HL-60/S4 treated with retinoic acid at 250 ng/mL for 4 days and 3 days (cell line): ENCODE results near the gene TRIM62.

Experiments used
- in situ Hi-C: fragments of 300-500 bp; cut with MboI; formaldehyde crosslinking; loops from 2 replicates; pipeline ENCODE4 v1.7.0; 2022; ENCODE audit warnings: low sequenced_read_pairs

The TRIM62 gene

DNA sequence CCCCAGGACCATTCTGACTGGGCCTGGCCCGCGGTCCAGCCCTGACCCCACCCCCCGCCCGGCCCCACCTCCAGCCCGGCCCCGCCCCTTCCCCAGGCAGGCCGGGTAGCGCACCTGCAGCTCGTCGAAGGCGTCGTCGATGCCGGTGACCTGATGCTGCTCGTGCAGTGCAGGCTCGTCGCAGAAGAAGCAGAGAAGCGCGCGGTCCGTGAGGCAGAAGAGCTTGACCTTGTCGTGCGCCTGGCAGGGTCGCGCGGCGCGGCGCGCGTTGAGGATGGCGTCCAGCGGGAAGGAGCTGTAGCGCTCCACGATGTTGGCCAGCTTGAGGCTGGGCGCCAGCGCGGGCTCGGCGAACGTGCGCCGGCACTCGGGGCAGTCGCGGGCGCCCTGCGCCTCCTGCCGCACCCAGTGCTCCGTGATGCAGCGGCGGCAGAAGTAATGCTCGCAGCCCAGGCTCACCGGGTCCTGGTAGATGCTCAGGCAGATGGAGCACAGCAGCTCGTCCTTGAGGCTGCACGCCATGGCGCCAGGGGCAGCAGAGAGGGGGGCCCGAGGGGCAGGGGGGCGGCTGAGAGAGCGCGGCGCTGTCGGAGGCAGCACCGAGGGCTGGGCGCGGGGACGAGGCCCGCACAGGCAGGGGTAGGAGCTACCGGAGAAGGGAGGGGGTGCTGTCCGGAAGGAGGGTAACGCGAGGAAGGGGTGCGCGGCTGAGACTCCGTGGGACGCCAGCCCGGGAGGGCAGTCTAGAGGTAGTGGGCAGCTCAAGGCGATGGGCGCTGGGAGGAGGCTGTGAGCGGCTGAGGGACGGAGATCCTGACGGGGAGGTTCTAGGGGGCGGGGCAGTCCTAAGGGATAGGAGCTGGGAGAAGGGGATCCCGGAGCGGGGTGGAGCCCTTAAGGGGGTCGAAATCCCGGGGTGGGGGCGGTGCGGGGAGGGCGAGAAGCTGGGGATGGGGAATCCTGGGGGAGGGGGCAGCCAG is 642 bp downstream of the TRIM62 start:
- in situ Hi-C loops, result no loop called here

- in situ Hi-C loops, result no loop called here
Measured at GRCh38 chr1:33180226-33180910, 1.5 kb downstream of the TRIM62 start.

DNA sequence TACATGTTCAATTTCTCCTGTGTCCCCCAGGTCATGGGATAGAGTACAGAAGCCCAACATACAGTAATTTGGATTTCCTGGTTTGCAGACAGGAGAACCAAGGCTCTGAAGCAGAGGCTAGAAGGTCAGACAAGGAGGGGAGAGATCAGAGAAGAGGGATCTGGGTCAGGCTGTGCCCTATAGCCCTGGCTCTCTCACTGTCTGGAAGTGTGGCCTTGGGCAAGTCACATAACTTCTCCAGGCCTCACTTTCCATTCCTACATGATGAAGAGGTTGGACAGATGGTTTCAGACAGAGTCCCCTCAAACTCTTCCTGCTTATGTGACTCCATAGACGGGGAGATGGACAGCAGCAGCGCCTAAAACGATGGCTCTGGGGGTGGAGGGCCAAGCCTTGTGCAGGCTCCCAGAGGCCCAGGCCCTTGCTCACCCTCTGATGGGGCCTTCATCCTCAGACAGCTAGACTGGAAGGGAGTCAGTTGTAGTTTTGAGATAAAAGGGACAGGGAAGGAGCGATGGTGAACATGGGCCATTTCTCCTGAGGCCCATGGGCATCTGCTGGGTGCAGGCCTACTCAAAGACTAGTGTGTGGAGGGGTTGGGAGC is 2.9 kb downstream of the TRIM62 start:
- in situ Hi-C loops, result no loop called here

- in situ Hi-C loops, result no loop called here
Measured at GRCh38 chr1:33177996-33178540, 3.8 kb downstream of the TRIM62 start.

- in situ Hi-C loops, result no loop called here
Measured at GRCh38 chr1:33176887-33177286, 5.0 kb downstream of the TRIM62 start.

DNA sequence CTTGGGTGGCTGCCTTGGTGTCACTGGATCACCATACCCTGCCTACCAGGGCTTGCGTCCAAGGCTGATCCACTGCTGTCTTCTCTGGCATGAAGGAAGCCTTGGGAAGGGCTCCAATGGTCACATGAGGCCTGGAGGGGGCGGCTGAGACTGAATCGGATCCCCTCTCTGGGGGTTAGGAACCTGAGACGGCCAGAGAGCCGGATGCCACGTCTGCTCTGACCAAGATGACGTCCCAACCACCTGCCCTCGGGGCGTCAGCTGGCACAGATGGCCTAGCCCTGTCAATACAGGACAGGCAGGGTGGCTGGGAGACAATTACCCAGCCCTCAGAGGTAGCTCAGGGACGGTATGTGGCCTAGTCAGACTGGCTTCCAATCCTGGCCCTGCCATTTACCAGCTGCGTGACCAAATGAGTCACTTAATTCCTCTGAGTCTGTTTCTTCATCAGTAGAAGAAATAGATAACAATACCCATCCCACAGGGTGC is 5.4 kb downstream of the TRIM62 start:
- in situ Hi-C loops, result no loop called here

DNA sequence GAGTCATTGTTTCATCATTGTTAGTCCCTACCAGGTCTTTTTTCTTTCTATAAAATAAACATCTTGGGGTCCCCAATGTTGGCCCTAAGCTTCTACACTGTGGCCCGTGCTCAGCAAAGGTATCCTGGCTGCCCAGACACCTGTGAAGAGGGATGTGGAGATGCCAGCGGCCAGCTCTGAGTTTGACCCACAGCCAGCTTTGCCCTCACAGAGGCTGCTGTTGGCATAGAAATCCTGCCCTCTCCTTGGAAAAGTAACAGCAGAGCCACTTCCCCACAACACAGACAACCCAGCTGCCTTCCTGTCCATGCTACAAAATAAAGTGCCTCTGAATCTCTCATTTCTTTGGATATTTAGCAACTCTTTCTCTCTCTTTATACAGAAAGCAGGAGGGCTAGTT is 6.0 kb downstream of the TRIM62 start:
- in situ Hi-C loops, result no loop called here

DNA sequence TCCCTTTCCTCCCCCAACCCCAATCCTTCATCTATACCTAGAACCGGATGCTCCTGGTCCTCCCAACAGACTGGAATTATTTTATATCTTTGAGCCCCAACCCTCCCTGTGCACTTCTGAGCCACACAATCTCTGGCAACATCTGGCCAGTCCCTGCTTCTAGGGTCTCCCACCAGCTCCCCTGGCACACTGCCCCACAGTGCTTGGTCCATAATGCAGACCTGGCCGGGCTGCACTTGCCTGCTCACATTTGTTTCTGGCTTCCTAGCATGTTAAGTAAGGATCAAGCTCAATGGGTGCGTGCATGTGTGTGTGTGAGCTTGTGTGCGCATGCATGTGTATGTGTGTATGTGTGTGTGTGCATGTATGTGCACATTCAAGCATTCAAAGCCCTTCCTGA is 8.8 kb downstream of the TRIM62 start:
- in situ Hi-C loops, result no loop called here

DNA sequence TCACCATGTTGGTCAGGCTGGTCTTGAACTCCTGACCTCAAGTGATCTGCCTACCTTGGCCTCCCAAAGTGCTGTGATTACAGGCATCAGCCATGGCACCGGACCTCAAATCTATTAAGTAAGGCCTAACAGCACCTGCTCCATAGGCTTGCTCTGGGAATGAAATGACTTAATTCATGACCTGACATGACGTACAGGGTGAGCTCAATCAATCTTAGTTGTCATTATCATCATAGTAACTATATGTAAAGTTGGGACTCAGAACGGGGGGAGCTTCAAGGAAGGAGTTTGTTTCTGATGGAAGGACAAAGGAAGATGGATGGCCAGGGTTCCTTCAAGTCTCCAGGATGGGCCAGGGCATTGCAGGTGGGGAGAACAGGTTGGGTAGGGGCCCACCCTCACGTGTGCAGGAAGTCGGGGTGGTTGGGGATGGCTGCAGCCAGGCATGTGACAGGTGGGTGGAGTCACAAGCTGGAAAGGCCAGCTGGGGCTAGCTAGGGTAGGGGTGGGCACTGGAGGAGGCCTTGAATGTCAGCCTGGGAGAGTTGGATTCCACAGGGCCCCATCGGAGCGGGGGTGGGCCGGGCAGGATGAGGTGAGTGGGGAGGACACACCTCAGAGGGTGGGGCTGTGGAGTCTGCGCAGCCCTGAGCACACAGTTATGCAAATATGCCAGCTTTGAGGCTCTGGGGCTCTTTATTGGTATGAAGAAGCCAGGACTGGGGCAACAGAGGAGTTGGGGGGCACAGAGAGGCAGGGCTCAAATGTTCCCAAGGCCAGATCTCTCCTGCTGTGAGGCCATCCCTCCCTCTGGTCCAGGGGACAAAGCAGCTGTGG is 9.6 kb downstream of the TRIM62 start:
- in situ Hi-C loops, result no loop called here

DNA sequence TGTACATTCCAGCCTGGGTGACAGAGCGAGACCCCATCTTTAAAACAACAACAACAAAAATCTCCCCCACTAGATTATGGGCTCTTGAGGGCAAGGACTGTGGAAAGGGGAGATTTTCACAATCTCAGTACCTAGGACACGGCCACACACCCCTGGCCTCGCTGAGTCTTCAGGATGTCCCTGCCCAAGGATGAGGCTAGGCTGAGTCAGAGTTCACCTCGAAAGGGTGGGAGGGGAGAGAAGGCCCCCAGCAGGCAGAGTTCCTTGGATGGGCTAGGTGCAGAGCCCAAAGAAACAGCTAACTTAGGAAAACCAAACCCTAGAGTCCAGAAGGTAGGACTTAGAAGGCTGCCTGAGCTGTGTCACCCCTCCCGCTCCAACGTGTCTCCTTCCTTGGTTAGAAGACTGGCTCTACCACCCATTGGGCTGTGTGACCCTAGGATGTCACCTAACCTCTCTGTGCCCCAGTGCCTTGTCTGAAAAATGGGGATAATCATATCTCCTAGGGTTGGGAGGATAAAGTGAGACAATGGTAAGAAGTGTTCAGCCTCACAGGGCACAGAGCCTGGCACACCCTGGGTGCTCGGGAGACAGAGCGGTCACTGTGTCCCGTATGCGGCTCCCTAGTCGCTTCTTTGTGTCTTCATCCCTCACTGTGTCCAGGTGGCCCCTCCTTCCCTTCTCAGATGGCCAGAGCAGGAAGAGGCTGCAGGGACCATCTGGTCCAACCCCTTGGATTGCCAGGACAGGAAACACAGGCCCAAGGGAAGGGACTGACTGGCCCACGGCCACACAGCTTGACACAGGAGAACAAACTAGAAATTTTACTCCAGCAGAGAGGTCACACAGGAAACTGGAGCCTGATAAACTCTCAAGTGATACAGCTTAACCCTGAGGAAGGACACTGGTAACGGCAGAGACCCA is 11.2 kb downstream of the TRIM62 start:
- in situ Hi-C loops, result no loop called here

DNA sequence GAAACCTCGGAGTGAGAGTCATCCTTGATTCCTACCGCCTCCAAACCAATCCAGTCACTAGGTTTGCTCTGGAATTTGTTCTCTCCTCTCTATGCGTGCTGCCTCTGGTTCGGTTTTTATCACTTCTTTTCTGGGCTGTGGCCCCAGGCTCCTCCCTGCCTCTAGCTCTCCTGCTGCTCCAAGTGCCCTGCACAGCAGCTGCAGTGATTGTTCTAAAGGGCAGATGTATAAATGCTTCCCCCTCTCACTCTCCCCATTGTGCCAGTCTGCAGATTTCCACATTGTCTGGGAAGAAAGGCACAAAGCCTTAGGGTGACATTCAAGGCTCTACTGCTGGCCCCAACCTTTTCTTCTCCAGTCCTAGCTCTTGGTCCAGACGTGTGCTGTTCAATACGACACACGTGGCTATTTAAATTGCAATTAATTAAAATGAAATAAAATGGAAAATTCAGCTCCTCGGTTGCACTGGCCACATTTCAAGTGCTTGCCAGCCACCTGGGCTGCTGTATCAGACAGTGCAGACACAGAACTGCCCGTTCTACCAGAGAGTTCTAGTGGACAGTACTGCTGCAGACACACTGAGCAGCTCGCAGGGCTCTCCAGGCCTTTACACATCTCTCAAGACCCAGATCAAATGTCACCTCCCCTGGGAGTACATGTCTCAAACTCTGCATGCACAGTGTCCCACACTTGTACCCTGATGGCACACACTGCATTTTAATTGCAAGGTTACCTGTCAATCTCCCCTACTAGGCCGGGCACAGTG is 12.4 kb downstream of the TRIM62 start:
- in situ Hi-C loops, result no loop called here

GRCh38 chr1:33168556-33169289 is 13.1 kb downstream of the TRIM62 start:
- in situ Hi-C loops, result no loop called here

GRCh38 chr1:33167650-33168447 is 14.0 kb downstream of the TRIM62 start:
- in situ Hi-C loops, result no loop called here

DNA sequence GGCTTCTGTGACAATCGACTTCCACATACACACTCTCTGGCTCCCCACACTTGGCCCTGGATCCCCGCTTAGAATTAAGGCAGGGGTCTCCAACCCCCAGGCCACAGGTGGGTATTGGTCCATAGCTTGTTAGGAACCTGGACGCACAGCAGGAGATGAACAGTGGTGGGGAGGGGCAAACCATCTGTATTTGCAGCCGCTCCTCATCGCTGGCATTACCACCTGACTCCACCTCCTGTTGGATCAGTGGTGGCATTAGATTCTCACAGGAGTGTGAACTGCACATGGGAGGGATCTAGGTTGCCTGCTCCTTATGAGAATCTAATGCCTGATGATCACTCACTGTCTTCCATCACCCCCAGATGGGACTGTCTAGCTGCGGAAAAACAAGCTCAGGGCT is 16.0 kb downstream of the TRIM62 start:
- in situ Hi-C loops, result no loop called here

- in situ Hi-C loops, result no loop called here
Measured at GRCh38 chr1:33165209-33165608, 16.6 kb downstream of the TRIM62 start.

GRCh38 chr1:33163621-33164519 is 18.0 kb downstream of the TRIM62 start:
- in situ Hi-C loops, result no loop called here
